Airway epithelial cell (primary cell): ENCODE measurements around the gene NDUFA3. TPM values are rescaled to one million over a fixed set of nuclear protein-coding genes. Genes with fewer than 3 reads are reported as not detected.

Experiments
- total RNA-seq: library from RNA; depleted of rRNA; stranded (reverse); fragments of >200 nt; gene quantifications from 2 replicates; pipeline ENCODE4 v1.2.3, GENCODE V29; 2015

NDUFA3 gene
- 26.7 and 43.4 TPM in 2 replicates for total RNA-seq

GRCh38 chr19:54102421-54103169, at the start of gene NDUFA3:
NDUFA3 (plus strand) TSS chr19:54102855; CDS start chr19:54102879, 24 bp downstream.

GRCh38 chr19:54063350-54064116, 39.1 kb upstream of the NDUFA3 start, which contains the start of gene VSTM1:
VSTM1 (minus strand) TSS chr19:54063897; CDS start chr19:54063777, 120 bp downstream.

GRCh38 chr19:54081032-54081431, 21.6 kb upstream of the NDUFA3 start, which contains the start of gene TARM1:
TARM1 (minus strand) TSS chr19:54081365; CDS start chr19:54081340, 25 bp downstream.

DNA sequence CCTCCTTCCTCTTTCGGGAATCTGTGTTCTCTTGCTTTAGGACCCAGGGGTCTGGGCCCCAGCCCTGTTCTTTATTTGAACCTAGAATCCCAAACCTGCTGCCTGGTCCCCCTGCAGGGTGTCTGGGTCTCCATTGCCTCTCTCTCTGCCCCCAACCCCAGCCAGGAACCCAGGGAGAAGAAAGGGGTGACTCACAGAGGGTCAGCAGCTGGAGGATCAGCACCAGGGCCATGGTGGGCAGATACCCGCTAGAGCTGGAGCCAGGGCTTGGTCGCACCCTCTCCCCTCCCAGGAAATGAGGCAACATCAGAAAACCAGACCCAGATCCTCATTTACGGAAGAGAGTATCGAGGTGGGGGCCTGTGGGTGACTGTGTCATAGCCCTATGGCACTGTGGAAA, 2.1 kb upstream of the NDUFA3 start, which contains the start of gene OSCAR:
Gene OSCAR, minus strand, starts transcription at position 243 of the 400 bp plus-strand sequence. Its CDS starts 11 bp downstream, at position 232.

GRCh38 chr19:54115109-54116063, 12.7 kb downstream of the NDUFA3 start, which contains the start of the genes PRPF31 and TFPT:
PRPF31 (plus strand) TSS chr19:54115754; CDS start chr19:54118279, 2,525 bp downstream.
TFPT (minus strand) TSS chr19:54115657; CDS start chr19:54115269, 388 bp downstream.

DNA sequence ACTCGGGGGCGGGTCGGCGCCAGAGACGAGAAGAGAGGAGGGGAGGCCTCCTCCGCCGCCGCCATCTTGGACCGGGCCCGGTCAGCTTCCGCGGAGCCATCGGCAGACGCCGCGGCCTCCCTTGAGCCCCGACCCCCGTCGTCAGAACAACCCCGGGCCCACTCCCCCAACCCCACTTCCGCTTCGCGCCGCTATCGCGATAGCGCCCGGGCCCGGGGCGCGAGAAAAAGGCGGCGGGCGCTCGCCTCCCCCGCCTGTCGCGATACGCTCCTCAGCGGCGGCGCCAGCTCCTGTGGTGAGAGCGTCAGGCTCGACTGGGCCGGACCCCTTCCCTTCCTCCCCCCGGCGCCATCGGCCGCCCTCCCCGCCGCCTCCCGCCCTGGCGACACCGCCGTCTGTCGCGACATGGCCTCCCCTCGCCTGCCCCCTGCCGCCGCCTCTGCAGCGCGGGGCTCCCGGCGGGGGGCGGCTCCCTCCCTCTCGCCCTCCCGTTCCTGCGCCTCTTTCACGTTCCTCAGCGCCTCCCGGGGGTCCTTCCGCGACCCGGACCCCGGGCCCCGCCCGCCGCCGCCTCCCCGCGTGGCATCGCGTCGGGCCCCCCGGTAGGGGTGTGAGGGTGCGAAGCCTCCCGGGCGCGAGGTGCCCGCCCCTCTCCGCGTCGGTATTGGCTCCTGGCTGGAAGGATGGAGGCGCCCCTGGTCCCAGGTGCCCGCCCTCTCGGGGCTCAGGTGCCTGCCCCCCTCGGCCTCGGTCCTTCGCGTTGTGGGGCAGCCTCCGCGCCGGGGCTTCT, 35.2 kb downstream of the NDUFA3 start, which contains the start of gene CNOT3:
Gene CNOT3, plus strand, starts transcription at position 64 of the 790 bp plus-strand sequence. CDS start 5,217 bp downstream, outside the sequence.

Other genes starting within 250 kb of the NDUFA3 start
- gene MYADM, start 235.0 kb upstream of the NDUFA3 start, total RNA-seq, result 18.0 and 24.8 TPM in 2 replicates
- not detected in 2 replicates for gene PRKCG, start 220.7 kb upstream of the NDUFA3 start, total RNA-seq
- gene CACNG7, start 193.6 kb upstream of the NDUFA3 start, total RNA-seq, result not detected in 2 replicates
- 0.14 TPM in 1 of 2 replicates, not detected in the other for gene CACNG8, start 139.9 kb upstream of the NDUFA3 start, total RNA-seq
- not detected in 2 replicates for gene CACNG6, start 111.2 kb upstream of the NDUFA3 start, total RNA-seq
- not detected in 2 replicates for gene VSTM1, start 39.0 kb upstream of the NDUFA3 start, total RNA-seq
- gene TARM1, start 21.5 kb upstream of the NDUFA3 start, total RNA-seq, result not detected in 2 replicates
- 0.19 and 0.21 TPM in 2 replicates for gene OSCAR, start 2.1 kb upstream of the NDUFA3 start, total RNA-seq
- 13.3 and 14.4 TPM in 2 replicates for gene TFPT, start 12.8 kb downstream of the NDUFA3 start, total RNA-seq
- 61.1 and 69.6 TPM in 2 replicates for gene PRPF31, start 12.9 kb downstream of the NDUFA3 start, total RNA-seq
- gene CNOT3, start 34.9 kb downstream of the NDUFA3 start, total RNA-seq, result 11.8 and 21.2 TPM in 2 replicates
- 5.9 and 9.0 TPM in 2 replicates for gene LENG1, start 56.9 kb downstream of the NDUFA3 start, total RNA-seq
- 12.6 and 12.8 TPM in 2 replicates for gene TMC4, start 70.3 kb downstream of the NDUFA3 start, total RNA-seq
- gene MBOAT7, start 86.7 kb downstream of the NDUFA3 start, total RNA-seq, result 119 and 133 TPM in 2 replicates
- 160 and 172 TPM in 2 replicates for gene TSEN34, start 88.5 kb downstream of the NDUFA3 start, total RNA-seq
- 2,280 and 2,710 TPM in 2 replicates for gene RPS9, start 98.0 kb downstream of the NDUFA3 start, total RNA-seq
- gene LILRB3, start 120.2 kb downstream of the NDUFA3 start, total RNA-seq, result not detected in 2 replicates
- not detected in 2 replicates for gene LILRA6, start 139.9 kb downstream of the NDUFA3 start, total RNA-seq
- not detected in 2 replicates for gene LILRB5, start 154.4 kb downstream of the NDUFA3 start, total RNA-seq
- not detected in 2 replicates for gene LILRB2, start 178.3 kb downstream of the NDUFA3 start, total RNA-seq
- gene LILRA5, start 210.3 kb downstream of the NDUFA3 start, total RNA-seq, result not detected in 2 replicates
- gene LILRA4, start 236.3 kb downstream of the NDUFA3 start, total RNA-seq, result not detected in 2 replicates